GM12878 (cell line): ENCODE results near the gene NPTX1. TPM values are rescaled to one million over a fixed set of nuclear protein-coding genes. Genes with fewer than 3 reads are reported as not detected.

Source experiments
- ATAC-seq: fragments of 200-7000 bp; cut with Tn5 transposase; 3 replicates; pipeline ENCODE4 v1.9.1; 2020; ENCODE audit warnings: mild to moderate bottlenecking, moderate library complexity
- BruUV-seq: library from RNA; stranded (reverse); fragments of 400-500 nt; replicated peaks from 2 replicates; lab custom pipeline; 2021; lab: Mats Ljungman, UMichigan
- CTCF ChIA-PET: fragments of 300-600 bp; sonication (Branson Sonifier 250); formaldehyde crosslinking; extraction: SDS; loops from one replicate; lab custom pipeline; 2021; ENCODE audit warnings: inconsistent platforms; lab: Yijun Ruan, JAX
- POLR2A ChIA-PET: fragments of 350-600 bp; formaldehyde crosslinking; extraction: SDS; loops from one replicate; lab custom pipeline; 2021; ENCODE audit warnings: inconsistent platforms; lab: Charles Lee
- RAD21 ChIA-PET: fragments of 300-600 bp; sonication (Branson Sonifier 250); formaldehyde crosslinking; loops from one replicate; lab custom pipeline; 2023; ENCODE audit warnings: antibody characterized with exemption; ENCODE audit not compliant: unreplicated experiment; lab: Charles Lee
- SMC1A ChIA-PET: fragments of 300-600 bp; sonication (Branson Sonifier 250); formaldehyde crosslinking; loops from one replicate; lab custom pipeline; 2023; ENCODE audit not compliant: unreplicated experiment, uncharacterized antibody; lab: Charles Lee
- DNase-seq: peaks from one replicate; pipeline ENCODE4 v3.0.0-alpha.2; 2011; ENCODE audit warnings: low read depth, low spot score
- FAIRE-seq: peaks from 3 replicates; lab custom pipeline; 2011; peaks lifted over from hg19 to GRCh38; lab: Jason Lieb, UNC
- H2AFZ ChIP-seq: 2 replicates; pipeline ENCODE4 v1.6.0; 2011; ENCODE audit warnings: low read depth, low read length, control low read depth; ENCODE audit not compliant: control insufficient read depth
- H3K27ac ChIP-seq: 2 replicates; pipeline ENCODE4 v1.5.1; 2011; ENCODE audit warnings: control low read depth; ENCODE audit not compliant: control insufficient read depth, insufficient read depth
- H3K27me3 ChIP-seq, 2 experiments: replicated peaks in 1 of 2; 2 replicates each; pipeline versions ENCODE4 v1.6.0 to v1.6.1; 2011; ENCODE audit warnings: low read length in 1 of 2; ENCODE audit not compliant: control insufficient read depth in 2 of 2, insufficient read depth in 2 of 2
- H3K36me3 ChIP-seq, 2 experiments: 2 replicates each; pipeline ENCODE4 v1.5.1; 2011; ENCODE audit warnings: low read length in 1 of 2; ENCODE audit not compliant: control insufficient read depth in 2 of 2, insufficient read depth in 2 of 2
- H3K4me1 ChIP-seq: 2 replicates; pipeline ENCODE4 v1.6.1; 2011; ENCODE audit warnings: mild to moderate bottlenecking, low read length, moderate library complexity, mixed read lengths; ENCODE audit not compliant: control insufficient read depth, insufficient read depth
- H3K4me2 ChIP-seq: 2 replicates; pipeline ENCODE4 v1.6.0; 2011; ENCODE audit warnings: control low read depth; ENCODE audit not compliant: control insufficient read depth, insufficient read depth
- H3K4me3 ChIP-seq: fragments of 200-600 bp; sonication (generic); 2 replicates; pipeline ENCODE4 v1.5.1; 2016
- H3K79me2 ChIP-seq: 2 replicates; pipeline ENCODE4 v1.6.0; 2011; ENCODE audit warnings: low read length; ENCODE audit not compliant: control insufficient read depth, insufficient read depth
- H3K9ac ChIP-seq: 2 replicates; pipeline ENCODE4 v1.8.0; 2011; ENCODE audit warnings: low read length, control low read depth, mixed read lengths; ENCODE audit not compliant: control insufficient read depth, insufficient read depth
- H3K9me3 ChIP-seq: replicated peaks from 3 replicates; pipeline ENCODE4 v1.5.1; 2011; ENCODE audit warnings: mild to moderate bottlenecking, low read length; ENCODE audit not compliant: control insufficient read depth, insufficient read depth
- H4K20me1 ChIP-seq: 2 replicates; pipeline ENCODE4 v1.6.0; 2011; ENCODE audit not compliant: control insufficient read depth, insufficient read depth
- CBX3 ChIP-seq: fragments of 200-600 bp; sonication (generic); IDR thresholded peaks from 2 replicates; pipeline ENCODE4 v1.6.1; 2016; ENCODE audit warnings: low read depth, borderline replicate concordance
- CREM ChIP-seq: IDR thresholded peaks from 2 replicates; pipeline ENCODE4 v1.6.1; 2014; ENCODE audit warnings: antibody characterized with exemption, low read depth
- E2F4 ChIP-seq: IDR thresholded peaks from 2 replicates; pipeline ENCODE4 v1.6.1; 2012; ENCODE audit warnings: low read depth, low read length, improper control_type of control experiment
- EP300 ChIP-seq, 2 experiments: fragments of 150-350 bp in 1 of 2; IDR thresholded peaks; 2 replicates each; pipeline ENCODE4 v1.6.1; 2011 to 2012; ENCODE audit warnings: low read depth in 2 of 2, low read length in 2 of 2, borderline replicate concordance in 1 of 2, improper control_type of control experiment in 1 of 2, inconsistent platforms in 1 of 2; ENCODE audit not compliant: control insufficient read depth in 1 of 2
- IRF3 ChIP-seq: fragments of 450-650 bp; IDR thresholded peaks from 2 replicates; pipeline ENCODE4 v1.6.1; 2014; ENCODE audit warnings: mild to moderate bottlenecking
- MYC ChIP-seq: IDR thresholded peaks from 2 replicates; pipeline ENCODE4 v1.6.1; 2011; ENCODE audit warnings: mild to moderate bottlenecking, low read length, moderate library complexity, inconsistent platforms; ENCODE audit not compliant: insufficient read depth, insufficient replicate concordance, insufficient read length, severe bottlenecking
- POLR2AphosphoS5 ChIP-seq: IDR thresholded peaks from 2 replicates; pipeline ENCODE4 v1.6.1; 2011; ENCODE audit warnings: mild to moderate bottlenecking, low read length, inconsistent platforms
- RAD21 ChIP-seq: IDR thresholded peaks from 2 replicates; pipeline ENCODE4 v1.6.1; 2011; ENCODE audit warnings: mild to moderate bottlenecking, low read depth, low read length, moderate library complexity; ENCODE audit not compliant: insufficient read depth
- RFX5 ChIP-seq: IDR thresholded peaks from 2 replicates; pipeline ENCODE4 v1.6.1; 2011; ENCODE audit warnings: low read depth, low read length, improper control_type of control experiment
- SREBF2 ChIP-seq: IDR thresholded peaks from 2 replicates; pipeline ENCODE4 v1.6.1; 2012; ENCODE audit warnings: mild to moderate bottlenecking, low read length
- whole genome bisulfite sequencing: methylation state at CpG from one replicate; pipeline ENCODE4 v1.1.6; 2016; ENCODE audit warnings: low lambda C conversion rate; ENCODE audit not compliant: insufficient replicate concordance, insufficient coverage; ENCODE audit errors: missing lambda C conversion rate; 5-methylcytosine and 5-hydroxymethylcytosine counted together
- in situ Hi-C: fragments of 300-500 bp; cut with MboI; formaldehyde crosslinking; loops from 9 replicates; pipeline ENCODE4 v1.14.3; 2018; ENCODE audit warnings: mixed read lengths
- intact Hi-C: fragments of 100-400 bp; cut with micrococcal nuclease; formaldehyde crosslinking; loops from one replicate; pipeline ENCODE4 v1.14.2; 2022; ENCODE audit not compliant: unreplicated experiment
- polyA plus RNA-seq, 11 experiments: library from polyadenylated mRNA; depleted of rRNA in 4 of 11; unstranded in 6 of 11; stranded (reverse) in 5 of 11; fragments of >200 nt; fragmentation: Nextera tagmentation in 4 of 11; fragmentation: Illumina TruSeq in 1 of 11; extraction: Ambion mirVana in 4 of 11; extraction: Trizol in 1 of 11; gene quantifications; 1 replicate in 1 of 11; 2 replicates in 10 of 11; pipeline versions ENCODE4 v1.2.1 to v1.2.3, GENCODE V29; 2011 to 2016; ENCODE audit warnings: inconsistent platforms in 2 of 11, missing spikeins in 2 of 11, low read depth in 1 of 11
- total RNA-seq, 4 experiments: library from RNA; depleted of rRNA in 3 of 4; stranded (reverse); fragments of >200 nt in 3 of 4; fragmentation: Illumina TruSeq in 1 of 4; extraction: Trizol in 1 of 4; gene quantifications; 2 replicates each; pipeline versions ENCODE4 v1.2.1 to v1.2.3, GENCODE V29; 2013 to 2021

NPTX1 gene
- total and polyA plus RNA-seq, 10 of the 15 experiments (the other 5 are each of a cell fraction or from before 2014, with no cell fraction given), result not detected

- Histone ChIP-seq H3K27me3 (no peaks in the 10 kb centered on the region; a peak in 1 of 4 replicates), H2AFZ (no peak overlapping the region), H3K4me3 (no peak overlapping the region), H3K36me3 (no peaks in the 10 kb centered on the region), H4K20me1 (no peaks in the 10 kb centered on the region), H3K27ac (no peak overlapping the region), H3K79me2 (no peaks in the 10 kb centered on the region), H3K4me2 (no peak overlapping the region), H3K9ac (no peak overlapping the region), H3K4me1 (no peaks in the 10 kb centered on the region), H3K9me3 (no peaks in the 10 kb centered on the region)
- intact Hi-C loops (no loop called here), in situ Hi-C loops (no loop called here)
- WGBS, result 26% methylated on average over 12 of the region's 15 CpGs
- DNase-seq (no peak), ATAC-seq (no peak), FAIRE-seq (no peak)
- CTCF ChIA-PET, result no interaction called here
- POLR2A ChIA-PET, result no interaction called here
- BruUV-seq, result no TSS peak
- SMC1A ChIA-PET, result no interaction called here
- no peak for TF ChIP-seq IRF3
- no peak for TF ChIP-seq CREM
- no peak for TF ChIP-seq RAD21
- RAD21 ChIA-PET, result no interaction called here
Observed at GRCh38 chr17:80432350-80432955, 44.0 kb downstream of the NPTX1 start.

GRCh38 chr17:80431246-80432195 is 44.9 kb downstream of the NPTX1 start:
- Histone ChIP-seq H3K4me1 (peaks cover 2% of the 10 kb centered on the region), H3K9ac (no peak overlapping the region), H2AFZ (no peak overlapping the region), H3K36me3 (no peaks in the 10 kb centered on the region), H3K79me2 (no peaks in the 10 kb centered on the region), H4K20me1 (no peaks in the 10 kb centered on the region), H3K27me3 (no peaks in the 10 kb centered on the region; a peak in 1 of 4 replicates), H3K4me2 (no peak overlapping the region), H3K9me3 (no peaks in the 10 kb centered on the region), H3K27ac (no peak overlapping the region), H3K4me3 (no peak overlapping the region)
- ATAC-seq (no peak), DNase-seq (no peak), FAIRE-seq (no peak)
- ChIA-PET SMC1A (no interaction called here), RAD21 (no interaction called here), POLR2A (no interaction called here), CTCF (no interaction called here)
- in situ Hi-C loops, result no loop called here
- intact Hi-C loops, result no loop called here
- no TSS peak for BruUV-seq
- 52% methylated on average over 27 of the region's 29 CpGs for WGBS
- TF ChIP-seq RFX5, result no peak
- TF ChIP-seq MYC, result no peak
- TF ChIP-seq POLR2AphosphoS5, result no peak
- TF ChIP-seq EP300 (IDR thresholded peaks at IDR 0.05; ENCODE audit: borderline replicate concordance in 1 of 2, control insufficient read depth in 1 of 2, low read depth in 2 of 2, low read length in 2 of 2), result no peak
- TF ChIP-seq CBX3, result no peak
- TF ChIP-seq SREBF2, result no peak
- TF ChIP-seq E2F4, result no peak
